Progenitor cell of endocrine pancreas (in vitro differentiated cells): ENCODE results near the gene ZNF324B. TPM values are rescaled to one million over a fixed set of nuclear protein-coding genes. Genes with fewer than 3 reads are reported as not detected.
"Not testable (repeated sequence)": the region's sequence is repeated elsewhere in the genome, so short reads cannot be mapped to it uniquely, and the experiment has no call there.

Source experiments
- DNase-seq: peaks from one replicate; pipeline ENCODE4 v3.0.0; 2021; ENCODE audit warnings: low spot score; ENCODE audit not compliant: unreplicated experiment
- H3K27ac Mint-ChIP-seq: 2 replicates; pipeline ENCODE4 v1.8.0; 2021; ENCODE audit warnings: mild to moderate bottlenecking, moderate library complexity, mixed read lengths
- H3K27me3 Mint-ChIP-seq: 2 replicates; pipeline ENCODE4 v1.8.0; 2021; ENCODE audit warnings: mixed read lengths
- H3K36me3 Mint-ChIP-seq: 2 replicates; pipeline ENCODE4 v1.8.0; 2022; ENCODE audit warnings: mixed read lengths; ENCODE audit not compliant: insufficient read depth
- H3K4me1 Mint-ChIP-seq: 2 replicates; pipeline ENCODE4 v1.8.0; 2021; ENCODE audit warnings: low read depth, mixed read lengths
- H3K4me3 Mint-ChIP-seq: 2 replicates; pipeline ENCODE4 v1.8.0; 2021; ENCODE audit warnings: low read depth, mild to moderate bottlenecking, moderate library complexity, mixed read lengths
- H3K9me3 Mint-ChIP-seq: 2 replicates; pipeline ENCODE4 v1.8.0; 2021; ENCODE audit warnings: low read depth, mixed read lengths
- CTCF ChIP-seq: fragments of 200-600 bp; sonication (generic); IDR thresholded peaks from one replicate; pipeline ENCODE4 v1.5.0; 2021; ENCODE audit warnings: antibody characterized with exemption, mild to moderate bottlenecking; ENCODE audit not compliant: unreplicated experiment
- total RNA-seq: library from RNA; stranded (reverse); gene quantifications from 2 replicates; pipeline ENCODE4 v1.2.1, GENCODE V29; 2021

Gene ZNF324B
- total RNA-seq, 1 donor from 2014 or later, result 11.2 TPM

- Mint-ChIP-seq H3K36me3 (no peaks in the 10 kb centered on the region), H3K4me1 (peaks cover 7% of the 10 kb centered on the region), H3K27ac (no peak overlapping the region), H3K9me3 (no peaks in the 10 kb centered on the region), H3K4me3 (no peak overlapping the region), H3K27me3 (no peaks in the 10 kb centered on the region)
- TF ChIP-seq CTCF, result no peak
- DNase-seq, result no peak
Observed at GRCh38 chr19:58480481-58480830, 29.0 kb downstream of the ZNF324B start.

- Mint-ChIP-seq H3K4me1 (peaks cover 7% of the 10 kb centered on the region), H3K27me3 (no peaks in the 10 kb centered on the region), H3K27ac (no peak overlapping the region), H3K36me3 (no peaks in the 10 kb centered on the region), H3K9me3 (no peaks in the 10 kb centered on the region), H3K4me3 (no peak overlapping the region)
- no peak for DNase-seq
- TF ChIP-seq CTCF, result no peak
Observed at GRCh38 chr19:58480831-58481230, 29.4 kb downstream of the ZNF324B start.

- no peak for TF ChIP-seq CTCF
- Mint-ChIP-seq H3K27ac (peak overlapping the region; percentile 46), H3K27me3 (no peaks in the 10 kb centered on the region), H3K4me1 (peaks cover 2% of the 10 kb centered on the region), H3K4me3 (no peak overlapping the region), H3K36me3 (no peaks in the 10 kb centered on the region), H3K9me3 (no peaks in the 10 kb centered on the region)
- DNase-seq, result no peak
Observed at GRCh38 chr19:58482372-58482771, 30.9 kb downstream of the ZNF324B start.

GRCh38 chr19:58483776-58484175, 32.4 kb downstream of the ZNF324B start:
- no peak overlapping the region for H3K4me3 Mint-ChIP-seq
- H3K4me1 Mint-ChIP-seq, result peaks cover 2% of the 10 kb centered on the region
- H3K27ac Mint-ChIP-seq, result no peak overlapping the region
- no peak for DNase-seq
- TF ChIP-seq CTCF, result no peak
- H3K9me3 Mint-ChIP-seq, result no peaks in the 10 kb centered on the region
- H3K36me3 Mint-ChIP-seq, result no peaks in the 10 kb centered on the region
- H3K27me3 Mint-ChIP-seq, result no peaks in the 10 kb centered on the region

GRCh38 chr19:58484349-58484748, 32.9 kb downstream of the ZNF324B start:
- H3K27ac Mint-ChIP-seq, H3K4me1 Mint-ChIP-seq, H3K36me3 Mint-ChIP-seq, H3K9me3 Mint-ChIP-seq, H3K27me3 Mint-ChIP-seq, DNase-seq, H3K4me3 Mint-ChIP-seq: not testable (repeated sequence)
- TF ChIP-seq CTCF, result peak; percentile 15
